H1 (cell line): ENCODE results near the gene DRC3. TPM values are rescaled to one million over a fixed set of nuclear protein-coding genes. Genes with fewer than 3 reads are reported as not detected.

Experiments used
- RFX5 ChIP-seq: IDR thresholded peaks from 2 replicates; pipeline ENCODE4 v1.6.1; 2011; ENCODE audit warnings: low read depth, low read length, improper control_type of control experiment, borderline replicate concordance
- polyA plus RNA-seq, 7 experiments: library from polyadenylated mRNA; depleted of rRNA in 3 of 7; stranded (reverse) in 5 of 7; unstranded in 2 of 7; fragments of >200 nt in 5 of 7; fragments of 200-250 nt in 2 of 7; gene quantifications; 1 replicate in 5 of 7; 2 replicates in 1 of 7; 4 replicates in 1 of 7; pipeline versions ENCODE4 v1.2.1 to v1.2.3, GENCODE V29; 2011 to 2013; ENCODE audit warnings: missing spikeins in 2 of 7, mixed read lengths in 2 of 7
- total RNA-seq: library from RNA; stranded (reverse); fragmentation: NEBNext Ultra II Directional; extraction: Animal tissue kit (Norgen Biotek cat#: 25700); gene quantifications from 2 replicates; pipeline ENCODE4 v1.2.1, GENCODE V29; 2021
- TF ChIP-seq, protein P1 (sequence below): IDR thresholded peaks from 2 replicates; pipeline ENCODE4 v1.6.1; 2012; ENCODE audit warnings: low read length, inconsistent platforms

The DRC3 gene
- total and polyA plus RNA-seq, 2 of the 8 experiments (the other 6 are each of a cell fraction or from before 2014, with no cell fraction given) = 0.59 TPM; not detected in 1

DNA sequence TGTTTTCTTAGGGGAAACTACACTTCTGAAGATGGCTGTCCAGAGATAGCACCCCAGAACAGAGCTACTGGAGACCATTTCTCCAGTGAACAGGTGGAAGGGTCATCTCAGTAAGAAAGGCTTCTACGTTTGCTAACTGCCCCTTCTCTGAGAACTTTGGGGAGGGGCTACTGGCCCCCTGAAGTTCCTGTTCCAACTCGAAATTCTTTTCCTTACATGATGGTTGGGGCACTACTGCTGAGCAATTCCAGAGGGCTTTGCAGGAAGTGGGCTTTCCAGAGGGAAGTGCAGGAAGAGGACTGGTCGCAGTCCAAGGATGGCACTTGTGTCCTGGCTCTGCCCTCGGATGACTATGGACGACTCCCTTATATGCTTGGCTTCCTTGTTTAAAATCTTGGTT, 31.6 kb upstream of the DRC3 start (continued):
- TF ChIP-seq RFX5 = no peak
- TF ChIP-seq, protein P1, sequence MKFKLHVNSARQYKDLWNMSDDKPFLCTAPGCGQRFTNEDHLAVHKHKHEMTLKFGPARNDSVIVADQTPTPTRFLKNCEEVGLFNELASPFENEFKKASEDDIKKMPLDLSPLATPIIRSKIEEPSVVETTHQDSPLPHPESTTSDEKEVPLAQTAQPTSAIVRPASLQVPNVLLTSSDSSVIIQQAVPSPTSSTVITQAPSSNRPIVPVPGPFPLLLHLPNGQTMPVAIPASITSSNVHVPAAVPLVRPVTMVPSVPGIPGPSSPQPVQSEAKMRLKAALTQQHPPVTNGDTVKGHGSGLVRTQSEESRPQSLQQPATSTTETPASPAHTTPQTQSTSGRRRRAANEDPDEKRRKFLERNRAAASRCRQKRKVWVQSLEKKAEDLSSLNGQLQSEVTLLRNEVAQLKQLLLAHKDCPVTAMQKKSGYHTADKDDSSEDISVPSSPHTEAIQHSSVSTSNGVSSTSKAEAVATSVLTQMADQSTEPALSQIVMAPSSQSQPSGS = no peak
